ENCODE results near the gene PHYH.

Gene PHYH

GRCh38 chr10:13299437-13300287 is at the start of gene PHYH:
Gene PHYH (minus strand): TSS chr10:13300064. CDS start chr10:13300042, 22 bp downstream.
- H3K4me3 ChIP-seq (ENCODE audit: low read depth, low read length, poor library complexity, severe bottlenecking), result peak within 1 kb of the TSS; percentile 68
- H3K27me3 ChIP-seq (ENCODE audit: insufficient read depth, low read length), result peaks cover 5% of the 10 kb centered on the region; the same call in 1 of the 2 replicates
- no peaks in the 10 kb centered on the region for H3K9me2 ChIP-seq (ENCODE audit: low read depth, low read length)
- no peaks in the 10 kb centered on the region for H3F3A ChIP-seq (ENCODE audit: insufficient read depth, low read length)
- no peaks in the 10 kb centered on the region for H4K20me1 ChIP-seq (ENCODE audit: insufficient read depth, low read length)
- no peaks in the 10 kb centered on the region for H3K36me3 ChIP-seq (ENCODE audit: insufficient read depth, low read length)
- peak within 1 kb of the TSS; percentile 82 for H3K4me2 ChIP-seq (ENCODE audit: low read length)
- no peaks in the 10 kb centered on the region for H3K79me2 ChIP-seq (ENCODE audit: insufficient read depth, low read length)
- no peak for TF ChIP-seq CTCF (IDR thresholded peaks at IDR 0.05; ENCODE audit: low read length)
- no peak for TF ChIP-seq EZH2 (IDR thresholded peaks at IDR 0.05; ENCODE audit: borderline replicate concordance, low read length)
- no peaks in the 10 kb centered on the region for H3K9me3 ChIP-seq (ENCODE audit: low read length)
- peak within 1 kb of the TSS; percentile 74 for H3K9ac ChIP-seq (ENCODE audit: low read length)
- H3K27ac ChIP-seq (ENCODE audit: low read depth, low read length, poor library complexity, severe bottlenecking), result no peak within 1 kb of the TSS
- peaks cover 15% of the 10 kb centered on the region for H3K4me1 ChIP-seq (ENCODE audit: insufficient read depth, low read length, severe bottlenecking)
- 0 out of 2 replicates have a peak within 1 kb of the TSS, but pooled peaks have one; percentile 42 for H2AFZ ChIP-seq (ENCODE audit: low read length)

GRCh38 chr10:13348216-13349017 is 48.6 kb upstream of the PHYH start, which contains the start of gene SEPHS1:
Gene SEPHS1 (minus strand): TSS chr10:13348293. CDS start chr10:13344950, 3,343 bp downstream.
- peaks cover 7% of the 10 kb centered on the region for H3K79me2 ChIP-seq (ENCODE audit: insufficient read depth, low read length)
- H3K9ac ChIP-seq (ENCODE audit: low read length), result peak within 1 kb of the TSS; percentile 98
- no peaks in the 10 kb centered on the region for H3K9me3 ChIP-seq (ENCODE audit: low read length)
- no peaks in the 10 kb centered on the region for H4K20me1 ChIP-seq (ENCODE audit: insufficient read depth, low read length)
- H2AFZ ChIP-seq (ENCODE audit: low read length), result no peak within 1 kb of the TSS; the same call in 1 of the 2 replicates
- H3K27me3 ChIP-seq (ENCODE audit: insufficient read depth, low read length), result no peaks in the 10 kb centered on the region
- H3K4me2 ChIP-seq (ENCODE audit: low read length), result peak within 1 kb of the TSS; percentile 100
- peaks cover 12% of the 10 kb centered on the region for H3K36me3 ChIP-seq (ENCODE audit: insufficient read depth, low read length)
- H3F3A ChIP-seq (ENCODE audit: insufficient read depth, low read length), result no peaks in the 10 kb centered on the region
- H3K9me2 ChIP-seq (ENCODE audit: low read depth, low read length), result no peaks in the 10 kb centered on the region
- H3K4me1 ChIP-seq (ENCODE audit: insufficient read depth, low read length, severe bottlenecking), result peaks cover 24% of the 10 kb centered on the region
- TF ChIP-seq CTCF (IDR thresholded peaks at IDR 0.05; ENCODE audit: low read length), result no peak
- TF ChIP-seq EZH2 (IDR thresholded peaks at IDR 0.05; ENCODE audit: borderline replicate concordance, low read length), result no peak
- H3K4me3 ChIP-seq (ENCODE audit: low read depth, low read length, poor library complexity, severe bottlenecking), result peak within 1 kb of the TSS; percentile 97
- peak within 1 kb of the TSS; percentile 39 for H3K27ac ChIP-seq (ENCODE audit: low read depth, low read length, poor library complexity, severe bottlenecking)

GRCh38 chr10:13347500-13348156 is 47.8 kb upstream of the PHYH start:
- no peak overlapping the region for H3K4me2 ChIP-seq (ENCODE audit: low read length)
- H3K4me1 ChIP-seq (ENCODE audit: insufficient read depth, low read length, severe bottlenecking), result peaks cover 24% of the 10 kb centered on the region
- H4K20me1 ChIP-seq (ENCODE audit: insufficient read depth, low read length), result no peaks in the 10 kb centered on the region
- H3K36me3 ChIP-seq (ENCODE audit: insufficient read depth, low read length), result peaks cover 19% of the 10 kb centered on the region
- no peaks in the 10 kb centered on the region for H3K27me3 ChIP-seq (ENCODE audit: insufficient read depth, low read length)
- peak overlapping the region; percentile 97 for H3K4me3 ChIP-seq (ENCODE audit: low read depth, low read length, poor library complexity, severe bottlenecking)
- peaks cover 7% of the 10 kb centered on the region for H3K79me2 ChIP-seq (ENCODE audit: insufficient read depth, low read length)
- no peak overlapping the region for H3K27ac ChIP-seq (ENCODE audit: low read depth, low read length, poor library complexity, severe bottlenecking)
- no peaks in the 10 kb centered on the region for H3F3A ChIP-seq (ENCODE audit: insufficient read depth, low read length)
- H3K9me3 ChIP-seq (ENCODE audit: low read length), result no peaks in the 10 kb centered on the region
- no peaks in the 10 kb centered on the region for H3K9me2 ChIP-seq (ENCODE audit: low read depth, low read length)
- H3K9ac ChIP-seq (ENCODE audit: low read length), result peak overlapping the region; percentile 66; the same call in 1 of the 2 replicates
- H2AFZ ChIP-seq (ENCODE audit: low read length), result no peak overlapping the region
- no peak for TF ChIP-seq EZH2 (IDR thresholded peaks at IDR 0.05; ENCODE audit: borderline replicate concordance, low read length)
- TF ChIP-seq CTCF (IDR thresholded peaks at IDR 0.05; ENCODE audit: low read length), result no peak
